NCI-H510A (cell line): ENCODE data around the gene CCDC148.

ENCODE experiments used
- DNase-seq: peaks from one replicate; lab custom pipeline; 2025; lab: John Stamatoyannopoulos, UW

CCDC148 gene

GRCh38 chr2:158207354-158207753 lies 249.2 kb downstream of the CCDC148 start:
- no peak for DNase-seq

GRCh38 chr2:158205215-158205614 lies 251.3 kb downstream of the CCDC148 start:
- DNase-seq = peak; percentile 10

GRCh38 chr2:158204741-158205165 lies 251.8 kb downstream of the CCDC148 start:
- DNase-seq = no peak

GRCh38 chr2:158202161-158202815 lies 254.3 kb downstream of the CCDC148 start:
- no peak for DNase-seq

- DNase-seq = no peak
Measured at GRCh38 chr2:158199928-158200650, 256.5 kb downstream of the CCDC148 start.

GRCh38 chr2:158197940-158198339 lies 258.6 kb downstream of the CCDC148 start:
- DNase-seq = no peak

- no peak for DNase-seq
Measured at GRCh38 chr2:158194229-158194628, 262.3 kb downstream of the CCDC148 start.

GRCh38 chr2:158192515-158193443 lies 263.8 kb downstream of the CCDC148 start:
- no peak for DNase-seq

- DNase-seq = no peak
Measured at GRCh38 chr2:158191076-158191895, 265.3 kb downstream of the CCDC148 start.

GRCh38 chr2:158189526-158189925 lies 267.0 kb downstream of the CCDC148 start:
- DNase-seq = no peak

- no peak for DNase-seq
Measured at GRCh38 chr2:158187908-158188307, 268.6 kb downstream of the CCDC148 start.

- DNase-seq = no peak
Measured at GRCh38 chr2:158184556-158185343, 271.8 kb downstream of the CCDC148 start.

- no peak for DNase-seq
Measured at GRCh38 chr2:158184001-158184400, 272.6 kb downstream of the CCDC148 start.

- no peak for DNase-seq
Measured at GRCh38 chr2:158182676-158183295, 273.8 kb downstream of the CCDC148 start.

GRCh38 chr2:158181171-158181570 lies 275.4 kb downstream of the CCDC148 start:
- DNase-seq = no peak

- DNase-seq = no peak
Measured at GRCh38 chr2:158179660-158180059, 276.9 kb downstream of the CCDC148 start.

GRCh38 chr2:158178646-158179045 lies 277.9 kb downstream of the CCDC148 start:
- no peak for DNase-seq

GRCh38 chr2:158174956-158175355 lies 281.6 kb downstream of the CCDC148 start:
- DNase-seq = no peak

GRCh38 chr2:158174495-158174894 lies 282.1 kb downstream of the CCDC148 start:
- DNase-seq = no peak

GRCh38 chr2:158172719-158173118 lies 283.8 kb downstream of the CCDC148 start:
- no peak for DNase-seq
